Type B pancreatic cell (in vitro differentiated cells): ENCODE results near the gene CYP27B1. TPM values are rescaled to one million over a fixed set of nuclear protein-coding genes. Genes with fewer than 3 reads are reported as not detected.

ENCODE experiments used
- DNase-seq: peaks from one replicate; pipeline ENCODE4 v3.0.0; 2021; ENCODE audit warnings: mixed read lengths; ENCODE audit not compliant: unreplicated experiment; ENCODE audit errors: extremely low spot score
- H3K27ac Mint-ChIP-seq: 2 replicates; pipeline ENCODE4 v1.8.0; 2021; ENCODE audit warnings: mild to moderate bottlenecking, mixed read lengths
- H3K27me3 Mint-ChIP-seq: 2 replicates; pipeline ENCODE4 v1.8.0; 2021; ENCODE audit warnings: mixed read lengths
- H3K36me3 Mint-ChIP-seq: 2 replicates; pipeline ENCODE4 v1.8.0; 2021; ENCODE audit warnings: mixed read lengths
- H3K4me1 Mint-ChIP-seq: one replicate; pipeline ENCODE4 v1.8.0; 2021; ENCODE audit warnings: mixed read lengths; ENCODE audit not compliant: unreplicated experiment
- H3K4me3 Mint-ChIP-seq: 2 replicates; pipeline ENCODE4 v1.8.0; 2021; ENCODE audit warnings: mild to moderate bottlenecking, mixed read lengths
- H3K9me3 Mint-ChIP-seq: 2 replicates; pipeline ENCODE4 v1.8.0; 2021; ENCODE audit warnings: mixed read lengths
- total RNA-seq: library from RNA; stranded (reverse); gene quantifications from 2 replicates; pipeline ENCODE4 v1.2.1, GENCODE V29; 2021; ENCODE audit warnings: low replicate concordance
- TF ChIP-seq, protein P1 (sequence below): fragments of 200-600 bp; sonication (generic); conservative IDR thresholded peaks from 2 replicates; pipeline ENCODE4 v1.5.0; 2021; ENCODE audit warnings: antibody characterized with exemption, mild to moderate bottlenecking

Gene CYP27B1
- total RNA-seq, 1 donor from 2014 or later = 2.2 TPM

GRCh38 chr12:57807285-57807684 is 40.4 kb upstream of the CYP27B1 start:
- DNase-seq = no peak
- Mint-ChIP-seq H3K9me3 (no peaks in the 10 kb centered on the region), H3K4me3 (no peak overlapping the region), H3K36me3 (no peaks in the 10 kb centered on the region), H3K27ac (no peak overlapping the region), H3K4me1 (no peaks in the 10 kb centered on the region), H3K27me3 (no peaks in the 10 kb centered on the region)
- TF ChIP-seq, protein P1, sequence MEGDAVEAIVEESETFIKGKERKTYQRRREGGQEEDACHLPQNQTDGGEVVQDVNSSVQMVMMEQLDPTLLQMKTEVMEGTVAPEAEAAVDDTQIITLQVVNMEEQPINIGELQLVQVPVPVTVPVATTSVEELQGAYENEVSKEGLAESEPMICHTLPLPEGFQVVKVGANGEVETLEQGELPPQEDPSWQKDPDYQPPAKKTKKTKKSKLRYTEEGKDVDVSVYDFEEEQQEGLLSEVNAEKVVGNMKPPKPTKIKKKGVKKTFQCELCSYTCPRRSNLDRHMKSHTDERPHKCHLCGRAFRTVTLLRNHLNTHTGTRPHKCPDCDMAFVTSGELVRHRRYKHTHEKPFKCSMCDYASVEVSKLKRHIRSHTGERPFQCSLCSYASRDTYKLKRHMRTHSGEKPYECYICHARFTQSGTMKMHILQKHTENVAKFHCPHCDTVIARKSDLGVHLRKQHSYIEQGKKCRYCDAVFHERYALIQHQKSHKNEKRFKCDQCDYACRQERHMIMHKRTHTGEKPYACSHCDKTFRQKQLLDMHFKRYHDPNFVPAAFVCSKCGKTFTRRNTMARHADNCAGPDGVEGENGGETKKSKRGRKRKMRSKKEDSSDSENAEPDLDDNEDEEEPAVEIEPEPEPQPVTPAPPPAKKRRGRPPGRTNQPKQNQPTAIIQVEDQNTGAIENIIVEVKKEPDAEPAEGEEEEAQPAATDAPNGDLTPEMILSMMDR = no peak

DNA sequence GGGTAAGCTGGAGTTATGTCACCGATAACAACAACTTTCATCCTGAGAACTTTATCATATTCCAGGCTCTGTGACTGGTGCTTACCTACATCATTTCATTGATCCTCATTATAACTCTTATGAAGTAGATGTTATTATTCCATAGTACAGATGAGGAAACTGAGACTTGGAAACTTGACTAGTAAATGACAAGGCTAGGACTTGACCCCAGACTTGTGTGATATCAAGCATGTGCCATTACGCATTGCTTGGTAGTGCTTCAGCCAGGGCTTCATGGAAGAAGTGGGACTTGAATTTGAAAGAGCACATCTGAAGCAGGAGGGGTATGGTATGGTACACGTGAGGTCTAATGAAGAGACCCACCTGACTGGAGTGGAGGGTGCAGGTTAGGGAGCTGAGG is 39.8 kb upstream of the CYP27B1 start:
- Mint-ChIP-seq H3K36me3 (no peaks in the 10 kb centered on the region), H3K27ac (no peak overlapping the region), H3K9me3 (no peaks in the 10 kb centered on the region), H3K4me1 (no peaks in the 10 kb centered on the region), H3K27me3 (no peaks in the 10 kb centered on the region), H3K4me3 (no peak overlapping the region)
- TF ChIP-seq, protein P1 = no peak
- DNase-seq = no peak

DNA sequence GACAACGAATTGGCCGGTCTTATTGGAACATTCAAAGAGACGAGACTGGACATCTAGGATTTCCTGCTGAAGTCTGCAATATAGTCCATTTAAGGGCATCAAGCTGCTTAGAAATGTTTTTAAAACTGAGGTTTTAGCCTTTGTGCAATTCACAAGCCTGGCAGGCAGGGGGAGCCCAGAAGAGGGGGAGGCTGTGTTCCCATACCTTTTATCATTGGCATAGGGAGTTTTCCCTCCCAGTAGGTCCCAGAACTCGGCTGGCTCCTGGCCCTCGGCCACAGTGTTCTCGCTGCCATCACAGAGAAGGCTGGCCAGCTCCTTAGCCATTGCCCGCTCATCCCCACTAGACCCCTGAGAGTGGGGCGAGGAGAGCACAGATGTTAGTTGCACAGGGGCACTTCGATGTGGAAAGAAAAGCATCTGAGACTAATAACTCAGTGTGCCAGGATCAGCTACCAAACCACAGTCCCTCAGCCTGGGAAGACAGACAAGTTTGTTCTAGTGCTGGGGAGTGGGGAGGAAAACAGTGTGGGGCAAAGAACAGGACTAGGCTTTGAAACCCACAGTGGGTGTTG is 36.5 kb upstream of the CYP27B1 start:
- TF ChIP-seq, protein P1 = peak; percentile 80
- H3K9me3 Mint-ChIP-seq = no peaks in the 10 kb centered on the region
- no peak overlapping the region for H3K27ac Mint-ChIP-seq
- DNase-seq = no peak
- H3K4me1 Mint-ChIP-seq = no peaks in the 10 kb centered on the region
- no peaks in the 10 kb centered on the region for H3K27me3 Mint-ChIP-seq
- H3K4me3 Mint-ChIP-seq = no peak overlapping the region
- H3K36me3 Mint-ChIP-seq = peaks cover 7% of the 10 kb centered on the region

GRCh38 chr12:57802607-57803006 is 35.7 kb upstream of the CYP27B1 start:
- Mint-ChIP-seq H3K4me1 (no peaks in the 10 kb centered on the region), H3K27ac (no peak overlapping the region), H3K4me3 (no peak overlapping the region), H3K27me3 (no peaks in the 10 kb centered on the region), H3K36me3 (peaks cover 7% of the 10 kb centered on the region), H3K9me3 (no peaks in the 10 kb centered on the region)
- TF ChIP-seq, protein P1 = no peak
- DNase-seq = no peak

DNA sequence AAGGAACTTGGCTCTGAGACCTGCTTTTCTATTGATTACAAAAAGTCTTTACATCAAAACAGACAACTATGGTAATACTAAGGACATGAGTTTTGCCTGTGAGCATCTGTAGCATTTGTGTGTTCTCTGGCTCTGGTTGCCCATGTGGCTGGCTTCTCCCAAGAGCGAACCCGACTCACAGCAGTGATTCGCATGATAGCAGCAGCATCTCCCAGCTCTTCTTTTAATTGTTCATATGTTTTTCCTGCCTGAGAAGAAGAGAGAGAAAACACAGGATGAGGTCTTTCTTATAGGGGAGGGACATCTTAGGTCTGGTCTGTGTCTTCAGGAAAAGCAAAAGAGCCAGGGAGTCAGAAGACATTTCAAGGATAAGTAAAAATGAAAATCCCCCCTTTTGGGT is 34.1 kb upstream of the CYP27B1 start:
- H3K4me1 Mint-ChIP-seq = no peaks in the 10 kb centered on the region
- no peaks in the 10 kb centered on the region for H3K27me3 Mint-ChIP-seq
- no peaks in the 10 kb centered on the region for H3K9me3 Mint-ChIP-seq
- H3K36me3 Mint-ChIP-seq = peaks cover 7% of the 10 kb centered on the region
- no peak for DNase-seq
- H3K27ac Mint-ChIP-seq = no peak overlapping the region
- no peak overlapping the region for H3K4me3 Mint-ChIP-seq
- TF ChIP-seq, protein P1 = no peak

- TF ChIP-seq, protein P1 = no peak
- H3K36me3 Mint-ChIP-seq = peaks cover 14% of the 10 kb centered on the region
- no peak overlapping the region for H3K4me3 Mint-ChIP-seq
- H3K27ac Mint-ChIP-seq = no peak overlapping the region
- H3K27me3 Mint-ChIP-seq = no peaks in the 10 kb centered on the region
- DNase-seq = no peak
- H3K9me3 Mint-ChIP-seq = no peaks in the 10 kb centered on the region
- no peaks in the 10 kb centered on the region for H3K4me1 Mint-ChIP-seq
Measured at GRCh38 chr12:57797933-57798332, 31.1 kb upstream of the CYP27B1 start.
